Head of caudate nucleus (tissue), 42 donors: ENCODE measurements around the gene KLK1.
"Not testable (repeated sequence)": the region's sequence is repeated elsewhere in the genome, so short reads cannot be mapped to it uniquely, and the experiment has no call there.

Experiments
- DNase-seq, 42 donors: peaks; one replicate each; pipeline versions ENCODE4 v3.0.0 to v3.0.0-alpha.2; 2020 to 2021; ENCODE audit warnings: mixed read lengths in 7 of 42
- intact Hi-C: fragments of 100-400 bp; cut with DNase I; formaldehyde crosslinking; loops from one replicate; pipeline ENCODE4 v1.15.0; 2022

Gene KLK1

GRCh38 chr19:50778906-50779430 lies 44.6 kb downstream of the KLK1 start:
- intact Hi-C loops = no loop called here

GRCh38 chr19:50777830-50778303 lies 45.7 kb downstream of the KLK1 start:
- DNase-seq = peak; percentile 41 to 93 (median 78)
- intact Hi-C loops = no loop called here

More at GRCh38 chr19:50778906-50779430, 44.6 kb downstream of the KLK1 start:
- no peak for DNase-seq

GRCh38 chr19:50777261-50777660 lies 46.3 kb downstream of the KLK1 start:
- no peak for DNase-seq
- intact Hi-C loops = no loop called here

DNA sequence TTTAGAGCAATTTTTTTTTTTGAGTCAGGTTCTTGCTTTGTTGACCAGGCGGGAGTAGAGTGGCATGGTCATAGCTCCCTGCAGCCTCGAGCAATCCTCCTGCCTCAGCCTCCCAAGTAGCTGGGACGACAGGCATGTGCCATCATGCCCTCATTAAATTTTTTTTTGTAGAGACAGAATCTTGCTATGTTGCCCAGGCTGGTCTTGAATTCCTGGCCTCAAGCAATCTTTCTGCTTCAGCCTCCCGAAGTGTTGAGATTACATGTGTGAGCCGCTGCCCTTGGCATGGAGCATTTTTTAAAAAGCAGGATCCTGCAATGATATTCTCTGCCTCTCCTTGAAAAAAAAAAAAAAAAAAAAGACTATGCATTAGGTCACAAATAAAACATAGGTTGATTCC lies 47.5 kb downstream of the KLK1 start:
- intact Hi-C loops = no loop called here
- DNase-seq = no peak

- intact Hi-C loops, DNase-seq: not testable (repeated sequence)
Measured at GRCh38 chr19:50773454-50773853, 50.1 kb downstream of the KLK1 start.

- intact Hi-C loops, DNase-seq: not testable (repeated sequence)
Measured at GRCh38 chr19:50772912-50773311, 50.7 kb downstream of the KLK1 start.

- intact Hi-C loops = no loop called here
Measured at GRCh38 chr19:50772476-50772875, 51.1 kb downstream of the KLK1 start.

GRCh38 chr19:50770888-50771287 lies 52.7 kb downstream of the KLK1 start:
- intact Hi-C loops = no loop called here
- DNase-seq = no peak

More at GRCh38 chr19:50772476-50772875, 51.1 kb downstream of the KLK1 start:
- no peak for DNase-seq

GRCh38 chr19:50770164-50770563 lies 53.4 kb downstream of the KLK1 start, which contains the start of gene GPR32:
Gene GPR32 (plus strand): TSS chr19:50770464. CDS start chr19:50770601, 137 bp downstream.
- DNase-seq, intact Hi-C loops: not testable (repeated sequence)
